ENCODE results near the gene STN1.
A peak's percentile ranks its signal among the peaks of the same experiment; 100 is the strongest.

STN1 gene

DNA sequence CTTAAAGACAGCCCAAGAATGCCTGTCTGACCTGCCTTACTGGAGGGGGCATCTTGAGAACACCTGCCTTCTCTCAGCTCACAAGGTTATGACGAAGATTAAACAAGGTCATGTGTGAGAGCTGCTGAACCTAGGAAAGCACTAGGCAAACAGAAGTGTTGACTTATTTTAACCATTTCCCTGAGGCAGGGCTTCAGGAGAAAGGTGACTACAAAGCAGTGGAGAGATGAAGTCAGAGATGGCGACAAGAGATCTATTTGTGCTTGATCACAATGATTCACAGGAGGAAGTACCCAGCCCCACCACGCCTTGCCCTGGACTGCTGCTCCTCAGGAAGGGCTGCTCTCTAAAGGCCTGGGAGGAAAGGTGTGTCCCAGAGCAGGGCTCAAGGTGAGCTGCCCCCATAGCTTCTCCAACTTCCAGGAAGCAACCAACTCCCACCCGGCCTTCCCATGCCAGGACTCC lies 27.8 kb downstream of the STN1 start:
- DNase-seq, result no peak

DNA sequence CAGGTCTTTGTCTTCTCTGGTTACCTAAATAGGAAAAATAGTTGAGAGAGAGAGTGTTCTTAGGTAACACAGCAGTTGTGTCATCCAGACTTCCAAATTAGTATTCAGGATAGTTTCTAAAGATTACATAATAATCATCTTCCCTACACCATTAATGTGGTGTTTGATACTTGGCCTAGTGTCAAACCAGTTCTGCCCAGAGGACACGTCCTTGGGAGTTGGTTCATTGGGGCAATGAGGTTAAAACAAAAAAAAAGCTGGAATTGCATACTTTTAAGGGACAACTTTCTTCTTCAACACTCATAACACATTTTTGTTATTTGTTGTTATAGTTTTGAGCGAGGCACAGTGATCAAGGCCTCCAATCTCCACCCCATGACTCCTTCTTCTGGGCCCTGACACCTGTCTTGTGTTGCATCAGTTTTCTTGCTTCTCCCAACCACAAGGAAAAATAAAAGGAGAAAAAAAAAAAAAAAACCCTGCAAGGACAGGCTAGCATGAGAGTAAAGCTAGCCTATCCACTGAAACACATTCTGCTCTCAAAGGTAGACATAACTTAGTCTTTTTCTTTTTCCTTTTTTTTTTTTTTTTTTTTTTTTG lies 28.8 kb downstream of the STN1 start:
- no peak for DNase-seq

DNA sequence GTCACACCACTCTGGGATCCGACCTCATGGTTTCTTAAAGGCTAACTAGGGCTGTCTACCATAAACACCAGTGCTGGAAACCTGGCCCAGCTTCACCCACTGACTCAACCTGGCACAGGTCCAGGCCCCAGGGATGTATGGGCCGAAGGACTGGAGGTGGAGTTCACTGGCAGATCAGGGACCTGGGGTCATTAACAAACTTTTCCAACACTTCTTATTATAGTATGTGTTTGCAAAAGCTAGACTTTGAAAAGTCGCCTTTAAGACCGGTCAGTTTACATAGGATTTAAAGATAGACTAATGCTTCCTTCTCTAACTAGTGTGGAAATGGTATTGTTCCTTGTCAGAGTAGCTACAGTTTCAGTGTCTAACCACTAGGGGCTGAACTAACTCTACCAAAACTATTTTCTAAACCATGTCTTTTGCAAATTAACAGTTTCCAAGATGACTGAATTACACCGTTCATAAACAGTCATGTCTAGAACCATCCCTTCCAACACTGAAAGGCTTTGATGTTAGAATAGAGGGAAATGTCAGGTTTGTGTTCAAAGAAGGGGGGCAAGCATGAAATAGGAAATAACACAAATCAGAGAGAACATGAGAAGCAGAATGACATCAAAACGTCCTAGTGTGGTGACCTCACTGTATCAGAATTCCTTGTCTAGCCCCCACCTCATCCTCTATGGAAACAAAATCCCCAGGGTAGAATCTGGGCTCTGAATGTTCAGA lies 29.7 kb downstream of the STN1 start:
- DNase-seq, result no peak

DNA sequence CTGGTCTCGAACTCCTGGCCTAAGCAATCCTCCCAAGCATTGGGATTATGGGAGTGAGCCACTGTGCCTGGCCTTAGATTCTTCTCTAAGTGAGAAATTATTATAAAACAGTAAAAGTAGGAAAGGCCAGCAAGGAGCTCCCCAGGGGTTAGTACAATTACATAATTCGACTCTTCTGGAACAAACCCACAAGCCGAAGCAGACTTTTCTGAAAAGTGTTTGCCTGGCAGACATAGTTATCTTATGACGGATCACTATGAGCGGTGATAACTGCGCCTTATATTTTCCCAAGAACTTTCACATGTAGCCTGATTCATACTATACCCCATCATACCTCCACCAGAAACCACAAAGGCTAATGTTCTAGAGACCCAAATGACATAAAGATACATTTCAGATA lies 32.4 kb downstream of the STN1 start:
- DNase-seq, result no peak

DNA sequence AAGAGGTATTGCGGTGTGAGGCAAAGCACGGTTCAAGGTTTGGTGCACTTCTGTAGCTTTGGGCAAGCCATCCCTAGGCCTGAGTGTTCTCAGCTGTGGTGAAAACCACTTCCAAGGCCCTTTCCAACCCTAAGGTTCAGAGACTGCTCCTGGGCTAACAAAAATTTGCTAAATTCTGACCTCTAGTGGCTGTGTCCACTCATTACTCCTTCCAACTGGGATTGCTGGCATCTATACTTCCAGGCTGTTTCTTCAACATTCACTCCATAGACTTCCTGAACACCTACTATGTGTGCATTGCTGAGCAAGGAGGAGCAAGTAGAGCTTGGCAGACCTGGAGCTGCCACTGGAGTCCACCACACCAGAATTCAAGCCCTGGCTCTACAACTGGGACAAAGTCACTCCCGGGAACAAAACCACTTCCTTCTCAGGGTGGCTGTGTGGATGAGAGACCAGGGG lies 33.3 kb downstream of the STN1 start:
- no peak for DNase-seq

DNA sequence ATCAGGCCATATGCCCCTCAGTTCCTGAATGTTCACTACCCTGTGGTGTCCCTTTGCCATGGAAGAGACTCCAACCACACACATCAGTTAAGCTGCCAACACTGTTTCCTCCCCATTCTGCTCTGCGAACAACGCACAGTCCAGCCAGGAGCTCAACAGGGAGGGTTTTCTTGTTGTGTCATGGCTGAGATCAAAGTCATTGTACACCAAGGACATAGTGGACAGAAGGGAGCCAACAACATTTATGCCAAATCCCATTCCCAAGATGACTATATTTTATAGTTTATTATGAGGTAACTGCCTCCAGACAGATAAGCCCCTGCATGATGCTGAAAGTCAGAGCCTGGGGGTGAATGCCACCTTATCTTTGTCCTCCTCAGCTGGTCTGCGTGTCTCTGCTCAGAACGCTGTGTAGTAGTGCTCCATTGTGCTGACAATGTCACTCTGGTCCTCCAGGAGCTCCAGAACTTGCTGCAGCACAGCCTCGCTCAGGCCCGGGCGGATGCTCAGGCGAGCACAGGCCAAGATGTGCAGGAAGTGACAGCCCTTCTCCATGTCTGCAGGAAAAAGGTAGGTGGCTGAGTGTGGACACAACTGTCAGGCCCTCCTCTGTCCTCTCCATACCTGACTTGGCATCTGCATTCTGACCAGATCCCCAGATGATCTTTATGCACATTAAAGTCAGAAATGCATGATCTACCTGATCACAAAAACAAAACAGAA lies 35.5 kb downstream of the STN1 start:
- DNase-seq, result no peak

DNA sequence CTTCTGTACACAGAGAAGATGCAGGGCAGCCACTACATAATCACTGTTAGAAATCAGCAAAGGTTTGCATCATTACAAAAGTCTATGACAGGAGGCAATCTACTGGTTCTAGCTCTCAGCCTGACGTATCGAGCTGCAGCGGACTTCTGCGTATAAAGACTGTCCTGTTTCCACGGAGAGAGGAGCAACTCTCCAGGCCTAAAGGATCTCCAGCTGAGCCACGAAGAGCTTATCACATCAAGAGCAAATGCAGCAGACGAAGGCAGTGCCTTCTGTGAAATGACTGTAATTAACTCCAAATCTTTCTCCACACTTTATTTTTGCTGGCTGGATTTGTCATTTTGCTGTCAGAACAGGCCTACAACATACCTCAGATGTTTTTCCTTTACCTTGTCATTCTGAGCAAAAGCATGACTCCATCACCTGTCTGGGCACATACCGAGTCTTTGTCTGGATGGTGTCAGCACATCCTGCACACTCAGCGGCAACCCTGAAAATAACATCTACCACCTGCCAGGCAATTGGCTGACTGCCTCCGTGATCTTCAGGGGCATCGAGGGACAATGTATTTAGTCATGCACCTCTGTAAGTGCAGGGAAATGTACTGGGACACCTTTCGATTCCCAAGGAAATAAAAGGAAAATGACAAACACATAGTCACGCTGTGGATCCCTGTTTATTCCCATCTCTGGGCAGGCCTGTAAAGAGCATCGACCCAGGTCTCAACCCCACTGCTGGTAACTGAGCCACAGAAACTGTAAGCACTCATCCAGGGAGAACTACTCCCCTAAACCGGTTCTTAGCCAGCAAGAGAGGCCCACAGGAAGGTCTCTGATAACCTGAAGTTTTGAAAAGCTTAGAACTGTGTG lies 36.3 kb downstream of the STN1 start:
- DNase-seq, result no peak

DNA sequence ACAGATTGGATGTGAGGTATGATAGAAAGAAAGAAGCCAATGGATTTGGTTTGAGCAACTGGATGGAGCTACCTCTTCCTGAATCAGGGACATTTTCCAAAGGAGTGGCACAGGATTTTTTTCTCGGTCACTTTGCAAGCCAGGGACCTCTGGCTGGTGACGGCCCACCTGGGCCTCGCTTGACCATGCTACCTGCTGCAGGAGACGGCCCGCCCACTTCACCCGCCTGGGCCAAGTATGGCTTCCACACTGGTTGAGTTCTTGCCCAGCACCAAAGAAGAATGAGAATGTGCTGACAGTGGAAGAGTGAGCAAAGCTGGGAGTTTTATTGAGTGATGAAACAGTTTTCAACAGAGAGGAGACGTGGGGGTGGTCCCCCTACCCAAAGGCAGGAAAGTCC lies 38.2 kb downstream of the STN1 start:
- DNase-seq, result no peak

DNA sequence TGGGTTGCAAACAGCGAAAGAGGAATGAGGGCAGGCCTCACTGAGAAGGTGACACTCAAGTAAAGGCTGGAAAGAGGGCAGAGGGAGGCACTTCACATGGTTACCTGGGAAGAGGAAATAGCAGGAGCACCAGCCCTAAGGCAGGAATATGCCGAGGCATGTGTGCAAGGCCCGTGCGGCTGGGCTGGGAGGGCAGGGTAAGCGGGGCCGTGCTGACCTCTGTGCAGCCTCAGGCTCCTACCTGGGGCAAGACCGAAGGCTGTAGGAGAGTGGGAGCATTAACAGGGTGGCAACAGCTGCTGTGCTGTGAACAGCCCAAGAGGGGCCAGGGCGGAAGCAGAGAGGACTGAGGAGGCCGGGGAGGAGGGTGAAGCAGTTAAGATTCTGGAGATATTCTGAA lies 38.6 kb downstream of the STN1 start:
- no peak for DNase-seq

DNA sequence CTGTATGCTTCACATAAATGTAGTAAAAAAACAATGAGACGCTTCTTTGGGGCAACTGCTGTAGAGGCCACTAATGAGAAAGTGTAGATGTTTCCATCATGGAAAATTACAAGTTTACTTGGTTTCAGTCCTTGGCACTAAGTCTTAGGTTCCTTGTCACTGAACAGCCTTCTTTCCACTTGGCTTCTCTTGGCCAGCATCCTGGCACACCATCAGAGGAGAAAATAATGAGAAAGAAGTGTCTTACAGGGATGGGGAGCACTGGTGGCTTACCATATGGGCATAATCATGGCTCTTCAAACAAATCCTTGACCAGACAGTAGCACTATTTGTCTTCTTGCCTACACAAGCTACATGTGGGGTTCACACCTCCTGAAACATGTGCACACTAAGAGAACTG lies 40.1 kb downstream of the STN1 start:
- no peak for DNase-seq

DNA sequence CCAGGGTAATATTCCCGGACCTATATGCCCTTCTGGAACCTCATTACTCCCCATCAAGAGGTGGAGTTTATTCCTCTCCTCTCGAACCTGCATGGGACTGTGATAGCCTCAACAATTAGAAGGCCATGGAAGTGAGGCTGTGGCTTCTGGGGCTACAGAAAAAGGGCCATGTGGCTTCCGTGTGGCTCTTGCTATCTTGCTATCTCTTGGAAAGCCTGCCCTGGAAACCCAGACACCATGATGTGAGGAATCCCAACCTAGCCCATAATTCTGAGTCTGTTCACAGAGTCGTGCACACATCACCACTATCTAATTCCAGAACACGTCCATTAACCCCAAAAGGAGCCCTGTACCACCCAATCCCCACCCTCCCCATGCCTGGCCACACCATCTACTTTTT lies 41.8 kb downstream of the STN1 start:
- DNase-seq, result no peak

DNA sequence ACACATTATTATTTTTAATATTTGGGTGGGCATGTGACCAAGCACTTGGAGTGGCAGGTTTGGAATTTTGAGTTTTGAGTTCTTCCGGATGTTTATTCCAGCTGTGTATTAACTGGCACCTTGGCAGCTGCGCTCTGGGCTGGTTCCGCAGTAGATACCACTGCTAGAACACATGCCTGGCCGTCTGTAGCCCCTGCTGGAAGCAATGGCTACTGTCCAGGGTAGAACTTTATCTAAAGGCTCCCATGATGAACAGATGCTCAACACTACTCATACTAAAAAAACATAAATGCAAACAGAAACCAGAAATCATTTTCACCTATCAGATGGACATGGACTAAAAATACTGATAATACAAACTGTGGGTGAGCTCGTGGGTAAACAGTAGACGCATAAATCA lies 43.3 kb downstream of the STN1 start:
- no peak for DNase-seq

DNA sequence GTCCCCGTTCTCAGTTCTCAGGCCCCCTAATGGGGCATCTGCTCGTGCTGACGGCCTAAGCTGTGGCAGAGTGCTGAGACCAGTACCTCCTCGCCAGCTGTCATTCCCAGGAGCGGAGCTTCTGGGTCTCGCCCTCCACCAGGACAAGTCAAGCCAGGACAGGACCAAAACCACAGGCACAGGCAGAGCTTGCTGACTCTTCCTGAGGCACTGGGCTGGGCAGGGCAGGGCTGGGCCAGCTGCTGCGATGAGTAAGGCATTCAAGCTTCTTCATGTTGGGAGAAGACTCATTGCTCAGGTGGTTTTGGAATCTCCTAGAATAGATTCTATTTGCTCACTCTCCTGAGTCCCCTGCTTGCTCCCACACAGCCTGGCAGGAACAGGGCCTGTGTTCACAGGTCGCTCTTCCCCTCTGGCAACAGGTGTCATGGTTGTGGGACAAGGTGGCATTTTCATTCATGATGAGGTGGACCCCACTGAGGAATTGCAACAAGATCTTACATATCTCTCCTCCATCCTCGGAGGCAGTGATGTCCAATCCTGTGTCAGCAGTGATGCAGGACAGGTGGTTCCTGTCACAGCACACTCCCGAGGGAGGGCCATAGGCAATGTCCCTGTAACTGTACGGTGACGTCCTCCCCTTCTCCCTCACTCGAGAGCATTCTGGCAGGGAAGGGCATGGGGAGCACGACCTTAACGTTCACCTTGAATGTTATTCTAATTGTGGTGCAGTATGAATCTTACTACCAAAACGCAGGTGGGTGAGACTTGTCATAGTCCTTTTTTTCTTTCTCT lies 45.6 kb downstream of the STN1 start:
- DNase-seq, result no peak

DNA sequence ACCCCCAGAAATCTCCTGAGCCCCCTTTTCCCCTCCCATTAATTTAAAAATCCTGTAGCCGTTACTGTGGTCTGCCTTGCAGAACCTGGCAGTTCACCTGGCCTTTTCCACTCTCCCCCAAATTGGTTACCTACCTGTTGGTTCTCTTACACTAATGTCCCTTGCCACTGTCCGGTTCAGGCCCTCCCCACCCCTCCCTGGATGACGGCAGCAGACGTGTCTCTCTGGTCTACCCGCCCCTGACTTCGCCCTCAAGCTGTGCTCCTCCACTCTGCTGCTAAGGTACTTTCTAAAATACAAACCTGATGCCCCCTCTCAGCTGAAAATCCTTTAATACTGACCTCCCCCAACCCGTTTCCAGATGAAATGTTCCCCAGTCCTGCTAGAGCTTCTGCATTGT lies 47.0 kb downstream of the STN1 start:
- no peak for DNase-seq

DNA sequence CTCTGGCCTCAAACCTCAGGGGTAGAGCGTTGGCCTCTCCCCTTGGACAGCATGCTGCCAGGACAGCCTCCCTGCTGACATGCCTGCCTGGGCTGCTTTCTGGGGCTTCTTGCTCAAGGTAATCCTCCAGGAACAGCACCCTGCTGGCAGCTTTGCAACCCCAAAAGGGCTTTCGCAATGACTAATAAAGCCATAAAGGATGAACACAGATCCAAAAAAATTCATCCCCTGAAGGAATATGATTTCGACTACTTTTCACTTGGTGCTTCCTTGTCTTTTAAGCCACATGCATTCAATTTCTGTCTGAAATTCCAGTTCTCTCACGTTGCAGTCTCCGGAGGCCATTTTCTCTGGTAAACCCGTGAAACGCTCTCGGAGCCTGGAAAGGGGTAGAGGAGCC lies 47.5 kb downstream of the STN1 start:
- no peak for DNase-seq

DNA sequence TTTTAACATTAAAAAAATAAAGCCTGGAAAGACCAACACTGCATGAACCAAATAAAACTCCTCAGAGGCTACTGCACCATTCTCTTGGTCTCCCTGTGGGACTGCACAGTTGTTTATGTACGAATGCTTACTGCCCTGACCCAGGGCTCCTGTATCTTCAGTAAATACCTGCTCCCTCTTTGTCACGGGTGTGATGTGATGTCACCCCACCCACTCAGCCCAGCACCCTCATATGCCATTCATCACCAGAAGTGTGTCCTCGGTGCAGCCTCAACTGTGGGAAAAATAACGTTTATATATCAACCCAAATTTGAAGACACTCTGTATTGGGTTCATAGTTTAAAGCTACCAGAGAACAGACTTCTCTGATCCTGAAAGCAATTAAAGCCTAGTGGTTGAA lies 48.6 kb downstream of the STN1 start:
- DNase-seq, result no peak

DNA sequence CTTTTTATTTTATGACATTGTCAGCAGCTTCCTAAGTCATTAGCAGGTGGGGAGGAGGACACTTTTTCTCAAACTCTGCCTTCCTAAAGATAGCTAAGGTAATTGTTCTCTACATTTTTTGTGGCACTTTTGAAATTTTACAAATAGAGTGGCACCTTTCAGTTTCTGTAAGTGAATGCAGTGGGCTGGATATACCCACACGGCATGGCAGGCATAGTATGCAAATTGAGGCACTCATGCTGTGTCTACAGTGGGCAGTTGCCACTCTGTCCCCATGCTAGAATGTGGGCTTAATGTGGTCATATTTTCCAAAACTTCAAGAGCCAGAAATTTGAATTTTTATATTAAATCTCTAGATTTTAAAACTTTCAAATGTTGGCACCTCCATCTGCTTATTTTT lies 49.8 kb downstream of the STN1 start:
- DNase-seq, result no peak

DNA sequence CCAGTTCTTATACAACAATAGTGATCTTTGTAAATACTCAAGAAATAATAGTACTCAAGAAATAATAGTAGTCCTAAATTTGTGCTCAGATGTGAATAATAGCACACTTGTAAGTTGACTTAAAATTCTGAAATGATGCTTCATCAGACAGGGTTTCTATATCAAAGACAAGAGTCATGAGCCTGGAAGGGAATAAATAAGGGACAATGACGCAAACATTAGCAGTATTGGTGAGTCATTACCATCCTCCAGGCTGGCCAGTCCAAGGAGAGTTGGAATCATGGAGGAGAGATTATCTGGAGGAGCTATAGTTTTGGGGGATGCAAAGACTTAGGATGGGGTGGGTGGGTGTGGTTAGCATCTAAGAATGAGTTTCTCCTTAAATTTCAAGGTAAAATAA lies 56.5 kb downstream of the STN1 start:
- no peak for DNase-seq

DNA sequence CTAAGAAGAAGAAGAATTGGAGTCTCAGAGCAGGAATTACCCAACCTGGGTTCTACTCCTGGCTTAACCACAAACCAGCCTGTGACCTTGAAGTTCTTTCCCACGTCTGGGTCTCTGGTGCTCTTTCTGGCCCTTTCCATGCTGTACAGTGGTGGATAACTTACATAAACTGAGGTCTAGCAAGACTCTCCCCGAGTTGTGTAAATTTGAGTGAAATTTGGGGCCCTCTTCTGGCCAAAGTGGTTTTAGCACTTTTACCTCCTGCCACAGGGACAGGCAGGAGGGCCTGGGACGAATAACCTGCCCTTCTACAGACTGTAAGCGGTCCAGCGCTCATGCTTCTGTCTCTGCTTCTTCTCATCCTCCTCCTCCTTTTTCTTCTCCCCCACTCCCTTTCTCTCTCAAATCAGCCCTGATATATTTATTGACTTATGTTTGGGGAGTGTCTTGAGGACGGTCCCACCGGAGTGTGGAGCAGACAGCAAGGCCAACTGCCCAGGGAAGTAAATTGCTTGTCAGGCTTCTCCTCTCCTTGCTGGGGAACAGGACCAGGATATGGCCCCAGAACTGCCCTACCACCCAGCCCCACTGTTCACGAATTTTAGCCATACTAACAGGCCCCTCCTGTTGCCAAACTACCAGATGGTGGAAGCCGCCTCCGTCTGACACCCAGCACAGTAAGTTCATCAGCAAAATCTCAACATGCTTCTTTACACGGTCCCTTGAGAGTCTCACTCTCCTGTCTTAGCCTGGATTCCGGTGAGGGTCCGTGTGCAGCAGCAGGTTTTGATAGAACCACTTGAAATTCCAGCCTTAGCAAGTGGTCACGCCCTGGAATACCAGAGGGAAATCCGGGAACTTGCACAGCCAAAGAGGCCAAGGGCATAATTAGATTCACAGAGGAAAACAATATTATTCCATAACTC lies 58.6 kb downstream of the STN1 start:
- peak; percentile 50 for DNase-seq

DNA sequence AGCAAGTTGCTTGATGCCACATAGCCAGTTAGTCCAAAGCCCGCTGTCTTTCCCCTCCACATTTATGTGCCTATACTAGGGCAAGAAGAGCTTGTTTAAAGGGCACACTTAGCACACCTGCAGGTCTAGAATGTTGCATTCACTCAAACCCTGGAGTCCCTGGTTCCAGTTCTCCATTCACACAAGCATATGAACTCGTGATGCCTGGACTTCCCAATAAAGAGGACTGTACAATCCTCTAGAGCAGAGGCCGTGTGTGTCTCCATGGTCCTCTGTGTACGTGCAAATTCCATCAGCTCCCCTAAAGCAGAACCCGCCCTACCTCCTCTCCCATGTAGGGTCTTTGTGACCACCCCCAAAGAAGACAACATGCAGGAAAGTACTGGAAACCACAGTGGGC lies 59.6 kb downstream of the STN1 start:
- DNase-seq, result no peak

DNA sequence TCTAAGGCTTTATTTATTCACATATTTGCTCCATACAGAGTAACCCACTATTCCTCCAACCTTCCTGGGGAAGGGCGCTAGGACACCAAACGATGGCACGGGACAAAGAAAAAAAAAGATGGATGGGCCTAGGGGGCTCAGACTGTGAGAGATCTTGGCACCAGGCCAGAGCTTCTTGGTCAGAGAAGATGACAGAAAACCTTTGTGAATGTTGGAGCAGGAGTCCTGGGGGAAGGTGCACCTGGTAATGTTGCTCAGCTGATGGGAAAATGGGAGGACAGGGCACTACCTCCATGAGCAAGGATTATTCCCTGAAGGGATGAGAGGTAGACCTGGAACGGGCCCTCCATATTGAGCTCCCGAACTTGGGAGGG lies 61.2 kb downstream of the STN1 start:
- DNase-seq, result no peak

Measured in activated naive CD4-positive, alpha-beta T cell treated with anti-CD3 and anti-CD28 coated beads, Interleukin-2, amount 50 U/mL, for 16 hours (primary cell).